IMR-90 (cell line): ENCODE data around the gene CTCFL. TPM values are rescaled to one million over a fixed set of nuclear protein-coding genes. Genes with fewer than 3 reads are reported as not detected.

Experiments
- ATAC-seq: fragments of 200-7000 bp; cut with Tn5 transposase; 2 replicates; pipeline ENCODE4 v1.9.1; 2020; ENCODE audit warnings: low read depth, mild to moderate bottlenecking, moderate library complexity
- BruUV-seq: library from RNA; stranded (reverse); fragments of 400-500 nt; replicated peaks from 2 replicates; lab custom pipeline; 2021; lab: Mats Ljungman, UMichigan
- CTCF ChIA-PET: fragments of 300-600 bp; formaldehyde crosslinking; extraction: SDS; loops from one replicate; lab custom pipeline; 2021; ENCODE audit warnings: antibody characterized with exemption; lab: Yijun Ruan, JAX
- POLR2A ChIA-PET: fragments of 300-600 bp; sonication (Branson Sonifier 250); formaldehyde crosslinking; loops from one replicate; lab custom pipeline; 2022; ENCODE audit warnings: antibody characterized with exemption; ENCODE audit not compliant: unreplicated experiment; lab: Charles Lee
- DNase-seq: peaks from one replicate; pipeline ENCODE4 v3.0.0; 2013
- H2AFZ ChIP-seq: replicated peaks from 2 replicates; pipeline ENCODE3; 2013; ENCODE audit warnings: low read length, mild to moderate bottlenecking; ENCODE audit not compliant: poor library complexity
- H2AK5ac ChIP-seq: 2 replicates; pipeline ENCODE4 v1.6.1; 2013; ENCODE audit warnings: low read depth, low read length, inconsistent platforms
- H2AK9ac ChIP-seq: replicated peaks from 2 replicates; pipeline ENCODE3; 2013; ENCODE audit warnings: mild to moderate bottlenecking, low read depth, low read length, moderate library complexity; ENCODE audit not compliant: poor library complexity
- H2BK120ac ChIP-seq: 2 replicates; pipeline ENCODE4 v1.6.1; 2013; ENCODE audit warnings: low read depth, low read length, inconsistent platforms
- H2BK15ac ChIP-seq: 3 replicates; pipeline ENCODE4 v1.6.1; 2013; ENCODE audit warnings: low read depth, low read length, inconsistent platforms
- H2BK20ac ChIP-seq: 2 replicates; pipeline ENCODE4 v1.6.1; 2013; ENCODE audit warnings: low read depth, mild to moderate bottlenecking, inconsistent platforms, low read length, moderate library complexity
- H2BK5ac ChIP-seq: 2 replicates; pipeline ENCODE4 v1.6.1; 2013; ENCODE audit warnings: mild to moderate bottlenecking, low read depth, low read length, inconsistent platforms; ENCODE audit not compliant: poor library complexity, severe bottlenecking
- H3K14ac ChIP-seq: replicated peaks from 2 replicates; pipeline ENCODE4 v1.6.1; 2013; ENCODE audit warnings: low read depth, low read length, inconsistent platforms
- H3K18ac ChIP-seq: 2 replicates; pipeline ENCODE4 v1.6.1; 2013; ENCODE audit warnings: low read depth, low read length, control low read depth
- H3K23ac ChIP-seq: 2 replicates; pipeline ENCODE4 v1.6.1; 2013; ENCODE audit warnings: low read depth, low read length, inconsistent platforms
- H3K27ac ChIP-seq: 2 replicates; pipeline ENCODE4 v1.5.1; 2013; ENCODE audit warnings: mild to moderate bottlenecking, control low read depth, low read length; ENCODE audit not compliant: insufficient read depth
- H3K27me3 ChIP-seq: 2 replicates; pipeline ENCODE4 v1.6.1; 2013; ENCODE audit warnings: low read length; ENCODE audit not compliant: control insufficient read depth, insufficient read depth
- H3K36me3 ChIP-seq: 2 replicates; pipeline ENCODE4 v1.6.1; 2013; ENCODE audit warnings: low read length, mixed read lengths; ENCODE audit not compliant: control insufficient read depth, insufficient read depth
- H3K4ac ChIP-seq: 2 replicates; pipeline ENCODE4 v1.6.1; 2013; ENCODE audit warnings: low read depth, low read length, inconsistent platforms
- H3K4me1 ChIP-seq: 2 replicates; pipeline ENCODE4 v1.6.1; 2013; ENCODE audit warnings: low read length, mixed read lengths; ENCODE audit not compliant: control insufficient read depth, insufficient read depth
- H3K4me2 ChIP-seq: 2 replicates; pipeline ENCODE4 v1.6.1; 2013; ENCODE audit warnings: low read depth, mild to moderate bottlenecking, control low read depth, low read length, moderate library complexity
- H3K4me3 ChIP-seq: 2 replicates; pipeline ENCODE4 v1.5.1; 2013; ENCODE audit warnings: low read depth, mild to moderate bottlenecking, control low read depth, low read length, moderate library complexity; ENCODE audit not compliant: insufficient read depth
- H3K56ac ChIP-seq: 2 replicates; pipeline ENCODE4 v1.6.1; 2013; ENCODE audit warnings: low read length, inconsistent platforms; ENCODE audit not compliant: insufficient read depth; ENCODE audit errors: extremely low read depth
- H3K79me1 ChIP-seq, 2 experiments: 2 replicates each; pipeline ENCODE4 v1.6.1; 2013; ENCODE audit warnings: low read length in 2 of 2, inconsistent platforms in 1 of 2, low read depth in 1 of 2
- H3K9ac ChIP-seq: 2 replicates; pipeline ENCODE4 v1.6.1; 2013; ENCODE audit warnings: low read depth, low read length, control low read depth
- H3K9me1 ChIP-seq: 2 replicates; pipeline ENCODE4 v1.6.1; 2013; ENCODE audit warnings: low read length, inconsistent platforms; ENCODE audit not compliant: insufficient read depth
- H3K9me3 ChIP-seq: 2 replicates; pipeline ENCODE4 v1.6.1; 2013; ENCODE audit warnings: low read length; ENCODE audit not compliant: control insufficient read depth, insufficient read depth
- H4K20me1 ChIP-seq: 2 replicates; pipeline ENCODE4 v1.6.1; 2013; ENCODE audit warnings: low read length, inconsistent platforms; ENCODE audit not compliant: insufficient read depth
- H4K5ac ChIP-seq: 2 replicates; pipeline ENCODE4 v1.6.1; 2013; ENCODE audit warnings: mild to moderate bottlenecking, low read depth, low read length, control low read depth
- H4K8ac ChIP-seq, 2 experiments: 2 replicates each; pipeline ENCODE4 v1.6.1; 2013; ENCODE audit warnings: low read depth in 2 of 2, low read length in 2 of 2, control low read depth in 1 of 2, inconsistent platforms in 1 of 2
- H4K91ac ChIP-seq: 2 replicates; pipeline ENCODE4 v1.6.1; 2013; ENCODE audit warnings: low read depth, low read length, inconsistent platforms; ENCODE audit not compliant: insufficient read depth
- BHLHE40 ChIP-seq: fragments of 150-350 bp; IDR thresholded peaks from 2 replicates; pipeline ENCODE4 v1.6.1; 2016; ENCODE audit warnings: mild to moderate bottlenecking, low read depth, low read length
- CEBPB ChIP-seq: IDR thresholded peaks from 2 replicates; pipeline ENCODE4 v1.6.1; 2012; ENCODE audit warnings: low read depth, low read length, improper control_type of control experiment
- CHD1 ChIP-seq: IDR thresholded peaks from 2 replicates; pipeline ENCODE4 v1.6.1; 2012; ENCODE audit warnings: low read depth, low read length, improper control_type of control experiment
- ELK1 ChIP-seq: fragments of 150-350 bp; IDR thresholded peaks from 2 replicates; pipeline ENCODE4 v1.6.1; 2016; ENCODE audit warnings: low read depth, mild to moderate bottlenecking, low read length, moderate library complexity, borderline replicate concordance
- FOS ChIP-seq: fragments of 150-350 bp; IDR thresholded peaks from 2 replicates; pipeline ENCODE4 v1.6.1; 2016; ENCODE audit warnings: low read depth, low read length
- MAFK ChIP-seq: IDR thresholded peaks from 2 replicates; pipeline ENCODE4 v1.6.1; 2012; ENCODE audit warnings: low read depth, low read length, improper control_type of control experiment
- MAZ ChIP-seq: IDR thresholded peaks from 2 replicates; pipeline ENCODE4 v1.6.1; 2012; ENCODE audit warnings: low read depth, mild to moderate bottlenecking, low read length, improper control_type of control experiment, moderate library complexity, borderline replicate concordance
- MXI1 ChIP-seq: IDR thresholded peaks from 2 replicates; pipeline ENCODE4 v1.6.1; 2012; ENCODE audit warnings: low read depth, mild to moderate bottlenecking, low read length, moderate library complexity, borderline replicate concordance
- NFE2L2 ChIP-seq: fragments of 150-350 bp; IDR thresholded peaks from 2 replicates; pipeline ENCODE4 v1.6.1; 2016; ENCODE audit warnings: low read depth, mild to moderate bottlenecking, low read length
- POLR2A ChIP-seq: IDR thresholded peaks from 2 replicates; pipeline ENCODE4 v1.6.1; 2012; ENCODE audit warnings: mild to moderate bottlenecking, low read depth, low read length
- RAD21 ChIP-seq: IDR thresholded peaks from 2 replicates; pipeline ENCODE4 v1.6.1; 2012; ENCODE audit warnings: low read length, improper control_type of control experiment
- RCOR1 ChIP-seq: IDR thresholded peaks from 2 replicates; pipeline ENCODE4 v1.6.1; 2012; ENCODE audit warnings: mild to moderate bottlenecking, low read length, improper control_type of control experiment; ENCODE audit not compliant: insufficient replicate concordance
- RFX5 ChIP-seq: IDR thresholded peaks from 2 replicates; pipeline ENCODE4 v1.8.0; 2012; ENCODE audit warnings: low read depth, mild to moderate bottlenecking, low read length, moderate library complexity
- SMC3 ChIP-seq: fragments of 150-350 bp; IDR thresholded peaks from 2 replicates; pipeline ENCODE4 v1.6.1; 2016; ENCODE audit warnings: low read depth, mild to moderate bottlenecking, antibody characterized with exemption, low read length, moderate library complexity
- WGBS, 2 experiments: methylation state at CpG; one replicate each; pipeline versions ENCODE4 v1.1.5 to v1.1.7; 2013; ENCODE audit warnings: missing lambda C conversion rate in 2 of 2; ENCODE audit not compliant: insufficient read length in 1 of 2; ENCODE audit errors: extremely low coverage in 2 of 2; 5-methylcytosine and 5-hydroxymethylcytosine counted together
- dilution Hi-C: fragments of 300-500 bp; cut with HindIII; formaldehyde crosslinking; loops from one replicate; pipeline ENCODE4 v1.14.3; 2018; ENCODE audit warnings: low sequenced_read_pairs; ENCODE audit not compliant: unreplicated experiment
- in situ Hi-C: fragments of 300-500 bp; cut with MboI; formaldehyde crosslinking; loops from 3 replicates; pipeline ENCODE4 v1.14.3; 2019; ENCODE audit warnings: low sequenced_read_pairs, inconsistent platforms, mixed read lengths
- intact Hi-C: fragments of 100-400 bp; cut with micrococcal nuclease; formaldehyde crosslinking; loops from 2 replicates; pipeline ENCODE4 v1.10.0; 2022
- polyA plus RNA-seq, 3 experiments: library from polyadenylated mRNA; depleted of rRNA; stranded (reverse); fragments of >200 nt; gene quantifications; 2 replicates each; pipeline ENCODE4 v1.2.3, GENCODE V29; 2012; ENCODE audit warnings: low replicate concordance in 1 of 3
- total RNA-seq: library from RNA; depleted of rRNA; stranded (reverse); fragments of >200 nt; gene quantifications from 2 replicates; pipeline ENCODE4 v1.2.3, GENCODE V29; 2012
- TF ChIP-seq, protein P1 (sequence below): fragments of 150-350 bp; IDR thresholded peaks from 2 replicates; pipeline ENCODE4 v1.6.1; 2017; ENCODE audit warnings: mild to moderate bottlenecking, antibody characterized with exemption, low read length, low read depth
- TF ChIP-seq, protein P2 (sequence below): conservative IDR thresholded peaks from 2 replicates; pipeline ENCODE4 v1.5.1; 2012; ENCODE audit warnings: mild to moderate bottlenecking, low read depth, low read length, improper control_type of control experiment

Gene CTCFL
- total and polyA plus RNA-seq, 2 of the 4 experiments (the other 2 are of a cell fraction) = not detected

DNA sequence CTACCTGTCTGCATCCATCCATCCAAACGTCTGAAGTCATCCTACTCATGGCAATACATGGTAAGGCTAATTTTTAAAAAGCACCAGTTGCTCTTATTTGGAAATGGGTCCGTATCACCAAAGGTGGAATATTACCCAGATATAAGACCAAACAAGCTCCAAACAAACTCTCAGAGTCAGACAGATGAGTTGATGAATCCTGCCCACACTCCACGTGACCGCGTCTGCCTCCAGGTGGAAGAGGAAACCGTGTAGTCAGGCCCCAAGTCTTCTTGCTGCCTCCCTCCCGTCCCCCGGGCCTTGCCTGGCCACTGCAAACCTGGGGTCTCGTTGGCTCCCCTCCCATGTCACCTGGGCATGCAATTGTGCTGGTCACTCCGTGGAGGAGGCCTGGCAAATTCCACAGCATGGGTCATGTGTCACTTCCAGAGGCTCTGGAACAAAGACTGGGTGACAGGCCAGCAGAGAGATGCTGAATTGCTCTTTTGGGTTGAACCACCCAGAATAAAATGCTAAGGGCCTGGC lies 31.8 kb downstream of the CTCFL start:
- dilution Hi-C loops = no loop called here
- 55% methylated on average over 4 of the region's 10 CpGs; no CpG with 5 or more reads in 1 of the 2 experiments for WGBS, 2 experiments
- BruUV-seq = no TSS peak

More for the DNA sequence above, 31.8 kb downstream of the CTCFL start:
- no peak overlapping the region for H4K91ac ChIP-seq
- no peak overlapping the region for H4K5ac ChIP-seq
- intact Hi-C loops = loop anchor here (5.0 kb wide), 1 partner anchor 926 kb away; no protein-coding TSS in a partner anchor
- H2AFZ ChIP-seq = no peak overlapping the region
- H4K8ac ChIP-seq = no peak overlapping the region
- no peaks in the 10 kb centered on the region for H3K4me1 ChIP-seq
- H3K27ac ChIP-seq = no peak overlapping the region
- ATAC-seq = no peak
- H2BK5ac ChIP-seq = no peak overlapping the region
- no peak overlapping the region for H3K23ac ChIP-seq
- no peak overlapping the region for H3K56ac ChIP-seq
- no peak overlapping the region for H2AK5ac ChIP-seq
- in situ Hi-C loops = no loop called here
- H3K27me3 ChIP-seq = peaks cover 2% of the 10 kb centered on the region
- no peak overlapping the region for H3K4me2 ChIP-seq
- H3K9me3 ChIP-seq = no peaks in the 10 kb centered on the region
- H3K18ac ChIP-seq = no peak overlapping the region
- TF ChIP-seq RCOR1 = no peak
- TF ChIP-seq CHD1 = no peak
- TF ChIP-seq RAD21 = no peak
- TF ChIP-seq MXI1 = no peak
- no peak for TF ChIP-seq NFE2L2
- TF ChIP-seq BHLHE40 = no peak
- TF ChIP-seq, protein P1, sequence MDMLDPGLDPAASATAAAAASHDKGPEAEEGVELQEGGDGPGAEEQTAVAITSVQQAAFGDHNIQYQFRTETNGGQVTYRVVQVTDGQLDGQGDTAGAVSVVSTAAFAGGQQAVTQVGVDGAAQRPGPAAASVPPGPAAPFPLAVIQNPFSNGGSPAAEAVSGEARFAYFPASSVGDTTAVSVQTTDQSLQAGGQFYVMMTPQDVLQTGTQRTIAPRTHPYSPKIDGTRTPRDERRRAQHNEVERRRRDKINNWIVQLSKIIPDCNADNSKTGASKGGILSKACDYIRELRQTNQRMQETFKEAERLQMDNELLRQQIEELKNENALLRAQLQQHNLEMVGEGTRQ = no peak
- no peak for TF ChIP-seq MAFK
- no peak for TF ChIP-seq MAZ
- no peak for TF ChIP-seq POLR2A
- no peak for TF ChIP-seq CEBPB
- TF ChIP-seq SMC3 = no peak
- TF ChIP-seq ELK1 = no peak
- no peak for TF ChIP-seq RFX5
- TF ChIP-seq FOS = no peak
- TF ChIP-seq, protein P2, sequence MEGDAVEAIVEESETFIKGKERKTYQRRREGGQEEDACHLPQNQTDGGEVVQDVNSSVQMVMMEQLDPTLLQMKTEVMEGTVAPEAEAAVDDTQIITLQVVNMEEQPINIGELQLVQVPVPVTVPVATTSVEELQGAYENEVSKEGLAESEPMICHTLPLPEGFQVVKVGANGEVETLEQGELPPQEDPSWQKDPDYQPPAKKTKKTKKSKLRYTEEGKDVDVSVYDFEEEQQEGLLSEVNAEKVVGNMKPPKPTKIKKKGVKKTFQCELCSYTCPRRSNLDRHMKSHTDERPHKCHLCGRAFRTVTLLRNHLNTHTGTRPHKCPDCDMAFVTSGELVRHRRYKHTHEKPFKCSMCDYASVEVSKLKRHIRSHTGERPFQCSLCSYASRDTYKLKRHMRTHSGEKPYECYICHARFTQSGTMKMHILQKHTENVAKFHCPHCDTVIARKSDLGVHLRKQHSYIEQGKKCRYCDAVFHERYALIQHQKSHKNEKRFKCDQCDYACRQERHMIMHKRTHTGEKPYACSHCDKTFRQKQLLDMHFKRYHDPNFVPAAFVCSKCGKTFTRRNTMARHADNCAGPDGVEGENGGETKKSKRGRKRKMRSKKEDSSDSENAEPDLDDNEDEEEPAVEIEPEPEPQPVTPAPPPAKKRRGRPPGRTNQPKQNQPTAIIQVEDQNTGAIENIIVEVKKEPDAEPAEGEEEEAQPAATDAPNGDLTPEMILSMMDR = no peak
- no peak overlapping the region for H3K9ac ChIP-seq
- H3K14ac ChIP-seq = no peak overlapping the region
- CTCF ChIA-PET = no interaction called here
- no peaks in the 10 kb centered on the region for H3K79me1 ChIP-seq
- no peak for DNase-seq
- H3K9me1 ChIP-seq = no peaks in the 10 kb centered on the region
- POLR2A ChIA-PET = no interaction called here
- no peak overlapping the region for H2BK120ac ChIP-seq
- no peak overlapping the region for H3K4me3 ChIP-seq
- H2BK15ac ChIP-seq = no peak overlapping the region
- no peak overlapping the region for H3K4ac ChIP-seq
- H4K20me1 ChIP-seq = no peaks in the 10 kb centered on the region
- no peak overlapping the region for H2AK9ac ChIP-seq
- no peaks in the 10 kb centered on the region for H3K36me3 ChIP-seq
- no peak overlapping the region for H2BK20ac ChIP-seq
